Measurements from ENCODE around the gene STMN1.

DNA sequence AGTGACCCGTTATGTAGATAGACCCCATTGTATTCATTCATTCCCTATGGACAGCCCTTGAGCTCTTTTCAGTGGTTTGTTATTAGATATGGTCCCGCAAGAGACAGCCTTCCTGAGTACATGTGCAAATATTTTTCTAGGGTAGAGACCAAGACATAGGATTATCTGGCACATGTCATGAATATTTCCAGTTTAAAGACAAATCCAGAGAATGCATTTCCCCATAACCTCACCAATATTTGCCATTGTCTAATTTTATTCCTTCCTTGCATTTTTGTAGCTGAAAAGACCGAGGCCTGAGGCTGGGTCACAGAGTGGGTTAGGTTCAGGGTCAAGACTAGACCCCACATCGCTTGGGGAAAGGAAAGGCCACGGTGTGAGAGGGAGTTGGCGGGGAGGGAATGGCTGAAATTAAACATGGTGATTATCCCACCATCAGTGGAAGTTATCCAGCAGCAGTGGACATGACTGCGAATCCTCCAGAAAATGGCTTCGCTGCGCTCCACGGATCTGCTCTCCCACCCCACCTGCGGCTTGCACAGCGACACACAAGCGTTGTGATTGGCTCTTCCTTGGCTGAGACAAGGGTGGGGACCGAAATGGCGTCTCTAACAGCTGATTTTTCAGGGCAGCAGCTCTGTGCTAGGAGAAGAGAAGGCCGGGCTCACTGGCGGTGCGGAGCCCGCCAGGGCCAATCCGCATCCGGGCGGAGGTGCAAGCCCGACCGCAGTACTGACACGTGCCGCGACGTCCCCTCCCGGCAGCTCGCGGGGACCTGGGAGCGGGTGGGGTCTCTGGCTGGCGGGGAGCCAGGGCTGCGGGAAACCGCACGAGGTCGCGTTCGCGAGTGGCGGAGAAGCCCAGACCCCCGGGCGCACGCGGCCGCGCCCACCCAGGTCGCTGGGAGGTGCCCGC lies 16.1 kb upstream of the STMN1 start:
- peak; percentile 14 for TF ChIP-seq POLR2A (IDR thresholded peaks at IDR 0.05; ENCODE audit: low read length)
- TF ChIP-seq GATA1 (IDR thresholded peaks at IDR 0.05; ENCODE audit: low read depth, low read length) = no peak
